GM12878 (cell line): ENCODE results near the gene DCX.

ENCODE experiments used
- ATF3 ChIP-seq: IDR thresholded peaks from 2 replicates; pipeline ENCODE4 v1.6.1; 2011; ENCODE audit warnings: low read depth, mild to moderate bottlenecking, low read length, moderate library complexity, borderline replicate concordance; ENCODE audit errors: extremely low read depth
- CEBPB ChIP-seq, 2 experiments: fragments of 150-350 bp in 1 of 2; IDR thresholded peaks; 2 replicates each; pipeline ENCODE4 v1.6.1; 2012 to 2014; ENCODE audit warnings: low read depth in 2 of 2, low read length in 2 of 2, borderline replicate concordance in 1 of 2, inconsistent platforms in 1 of 2
- CHD1 ChIP-seq: IDR thresholded peaks from 2 replicates; pipeline ENCODE4 v1.6.1; 2012; ENCODE audit warnings: low read depth, low read length, improper control_type of control experiment
- CREM ChIP-seq: IDR thresholded peaks from 2 replicates; pipeline ENCODE4 v1.6.1; 2014; ENCODE audit warnings: antibody characterized with exemption, low read depth
- CTCF ChIP-seq, 3 experiments: IDR thresholded peaks in 2 of 3; conservative IDR thresholded peaks in 1 of 3; 2 replicates each; pipeline ENCODE4 v1.5.1; 2011; ENCODE audit warnings: low read depth in 3 of 3, low read length in 3 of 3, mild to moderate bottlenecking in 3 of 3, control low read depth in 2 of 3, moderate library complexity in 2 of 3, inconsistent platforms in 1 of 3, mixed read lengths in 1 of 3; ENCODE audit not compliant: control insufficient read depth in 2 of 3, insufficient read depth in 1 of 3; ENCODE audit errors: extremely low read depth in 1 of 3
- EP300 ChIP-seq, 2 experiments: fragments of 150-350 bp in 1 of 2; IDR thresholded peaks; 2 replicates each; pipeline ENCODE4 v1.6.1; 2011 to 2012; ENCODE audit warnings: low read depth in 2 of 2, low read length in 2 of 2, borderline replicate concordance in 1 of 2, improper control_type of control experiment in 1 of 2, inconsistent platforms in 1 of 2; ENCODE audit not compliant: control insufficient read depth in 1 of 2
- MAX ChIP-seq: IDR thresholded peaks from 2 replicates; pipeline ENCODE4 v1.6.1; 2012; ENCODE audit warnings: low read depth, low read length, improper control_type of control experiment
- NFIC ChIP-seq: IDR thresholded peaks from 2 replicates; pipeline ENCODE4 v1.6.1; 2012; ENCODE audit warnings: low read depth, mild to moderate bottlenecking, inconsistent platforms, low read length, moderate library complexity
- POLR2A ChIP-seq: IDR thresholded peaks from 2 replicates; pipeline ENCODE4 v1.6.1; 2011; ENCODE audit warnings: low read depth, mild to moderate bottlenecking, low read length
- TCF12 ChIP-seq: IDR thresholded peaks from 2 replicates; pipeline ENCODE4 v1.6.1; 2011; ENCODE audit warnings: low read depth, mild to moderate bottlenecking, low read length
- TCF7 ChIP-seq: IDR thresholded peaks from 2 replicates; pipeline ENCODE4 v1.6.1; 2014; ENCODE audit warnings: antibody characterized with exemption, borderline replicate concordance
- ZBTB40 ChIP-seq: fragments of 450-650 bp; IDR thresholded peaks from 2 replicates; pipeline ENCODE4 v1.6.1; 2016; ENCODE audit warnings: mild to moderate bottlenecking, moderate library complexity, borderline replicate concordance
- ZNF274 ChIP-seq: IDR thresholded peaks from one replicate; pipeline ENCODE4 v1.8.0; 2011; ENCODE audit not compliant: insufficient read length, insufficient read depth

- TF ChIP-seq ATF3 (no peak), POLR2A (no peak), CTCF (IDR thresholded peaks at IDR 0.05 in 2 of 3, conservative IDR thresholded peaks at IDR 0.05 in 1 of 3; ENCODE audit: control insufficient read depth in 2 of 3, extremely low read depth in 1 of 3, insufficient read depth in 1 of 3, low read depth in 3 of 3, low read length in 3 of 3) (no peak), ZNF274 (no peak), NFIC (no peak), CREM (no peak), ZBTB40 (no peak), CHD1 (no peak), TCF12 (no peak), TCF7 (no peak), MAX (no peak), CEBPB (IDR thresholded peaks at IDR 0.05; ENCODE audit: borderline replicate concordance in 1 of 2, low read depth in 2 of 2, low read length in 2 of 2) (no peak), EP300 (IDR thresholded peaks at IDR 0.05; ENCODE audit: borderline replicate concordance in 1 of 2, control insufficient read depth in 1 of 2, low read depth in 2 of 2, low read length in 2 of 2) (no peak)
These were observed 16.8 kb downstream of the DCX start for GRCh38 chrX:111395149-111395548.
